Measurements from ENCODE around the gene SPOCK1. TPM values are rescaled to one million over a fixed set of nuclear protein-coding genes. Genes with fewer than 3 reads are reported as not detected.

The SPOCK1 gene
- total and polyA plus RNA-seq, 9 of the 15 experiments (the other 6 are each of a cell fraction or from before 2014, with no cell fraction given): 0.01 to 0.35 (median 0.04) TPM; not detected in 6

GRCh38 chr5:137275083-137275482 lies 224.0 kb downstream of the SPOCK1 start:
- no peak overlapping the region for H3K9ac ChIP-seq (ENCODE audit: insufficient read depth in 1 of 2, low read depth in 2 of 2, low read length in 2 of 2)
- no peaks in the 10 kb centered on the region for H3K9me3 ChIP-seq (replicated peaks; ENCODE audit: control insufficient read depth, insufficient read depth, low read depth, low read length)
- 3% methylated on average over 2 of the region's 2 CpGs for WGBS (ENCODE audit: insufficient coverage, low coverage, missing lambda C conversion rate)
- no peaks in the 10 kb centered on the region; the same call in 1 of the 2 replicates for H4K20me1 ChIP-seq (replicated peaks; ENCODE audit: control insufficient read depth, insufficient read depth, low read length)
- no peak for TF ChIP-seq CSDE1 (IDR thresholded peaks at IDR 0.05)
- no peak for TF ChIP-seq CHAMP1 (IDR thresholded peaks at IDR 0.05)
- TF ChIP-seq PRPF4 (IDR thresholded peaks at IDR 0.05; ENCODE audit: insufficient read depth, low read depth, low read length, poor library complexity, severe bottlenecking): no peak
- TF ChIP-seq BCL6 (CRISPR knock-in tag; IDR thresholded peaks at IDR 0.05): no peak
- no peak for TF ChIP-seq HNRNPK (IDR thresholded peaks at IDR 0.05; ENCODE audit: low read depth, low read length, poor library complexity, severe bottlenecking)
- no peak for TF ChIP-seq PCBP2 (IDR thresholded peaks at IDR 0.05; ENCODE audit: low read depth, low read length, poor library complexity, severe bottlenecking)
- no peak for TF ChIP-seq ZNF384 (IDR thresholded peaks at IDR 0.05; ENCODE audit: low read depth, low read length)
- TF ChIP-seq TCF7 (IDR thresholded peaks at IDR 0.05; ENCODE audit: borderline replicate concordance): no peak
- no peak for TF ChIP-seq KHSRP (IDR thresholded peaks at IDR 0.05)
- no peak for ATAC-seq
- no peak overlapping the region for H2AFZ ChIP-seq (ENCODE audit: low read depth, low read length)
- no peak overlapping the region for H3K27ac ChIP-seq (ENCODE audit: extremely low read depth, low read depth, low read length)
- H3K4me3 ChIP-seq: no peak overlapping the region
- no peaks in the 10 kb centered on the region for H3K36me3 ChIP-seq (ENCODE audit: control insufficient read depth, insufficient read depth, low read length)
- no peak for DNase-seq (ENCODE audit: extremely low read depth in 1 of 4, low spot score in 3 of 4)
- no peak for FAIRE-seq
- no TSS peak for BruUV-seq (replicated peaks)
- intact Hi-C loops (cut with micrococcal nuclease): no loop called here
- CTCF ChIA-PET (ENCODE audit: low intra/inter-chr PET ratio): no interaction called here
- no peak overlapping the region for H3K4me2 ChIP-seq (ENCODE audit: insufficient read depth, low read length)
- POLR2A ChIA-PET: no interaction called here
- no peaks in the 10 kb centered on the region for H3K4me1 ChIP-seq (replicated peaks in 1 of 2; ENCODE audit: control insufficient read depth in 2 of 2, insufficient read depth in 2 of 2, low read length in 2 of 2)
- no peaks in the 10 kb centered on the region for H3K79me2 ChIP-seq (ENCODE audit: control insufficient read depth, insufficient read depth, low read length)
- in situ Hi-C loops (cut with MboI): no loop called here
- no peaks in the 10 kb centered on the region for H3K9me1 ChIP-seq (ENCODE audit: control insufficient read depth, insufficient read depth, low read length)
- no peaks in the 10 kb centered on the region for H3K27me3 ChIP-seq (ENCODE audit: control insufficient read depth in 2 of 2, insufficient read depth in 2 of 2, low read length in 2 of 2)
